Measurements from ENCODE around the gene PRPF38B. TPM values are rescaled to one million over a fixed set of nuclear protein-coding genes. Genes with fewer than 3 reads are reported as not detected.
"Not testable (repeated sequence)": the region's sequence is repeated elsewhere in the genome, so short reads cannot be mapped to it uniquely, and the experiment has no call there.

Gene PRPF38B
- polyA plus RNA-seq, 1 of the 3 experiments (the other 2 are of a cell fraction), result 17.5 TPM

DNA sequence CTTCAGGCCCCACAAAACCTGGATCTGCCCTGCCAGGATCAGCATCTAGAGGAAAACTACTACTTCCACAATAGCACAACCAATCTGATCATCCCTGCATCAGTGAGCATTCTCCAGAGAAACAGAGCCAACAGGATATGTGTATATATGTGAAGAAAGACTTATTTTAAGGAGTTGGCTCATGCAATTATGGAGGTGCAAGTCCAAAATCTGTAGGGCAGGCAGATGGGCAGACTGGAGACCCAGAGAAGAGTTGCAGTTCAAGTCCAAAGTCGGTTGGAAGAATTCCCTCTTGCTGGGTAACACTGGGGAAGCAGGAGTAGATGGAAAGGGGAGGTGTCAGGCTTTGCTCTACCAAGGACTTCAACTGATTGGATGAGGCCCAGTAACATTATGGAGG lies 26.3 kb upstream of the PRPF38B start:
- Histone ChIP-seq H3K9me2 (no peaks in the 10 kb centered on the region), H3K36me3 (replicated peaks in 1 of 2; ENCODE audit: control insufficient read depth in 1 of 2, insufficient read depth in 2 of 2, low read length in 1 of 2) (no peaks in the 10 kb centered on the region), H4K20me1 (ENCODE audit: insufficient read depth) (no peaks in the 10 kb centered on the region), H3F3A (replicated peaks; ENCODE audit: insufficient read depth) (no peaks in the 10 kb centered on the region), H3K9ac (no peak overlapping the region), H3K27me3 (ENCODE audit: insufficient read depth) (no peaks in the 10 kb centered on the region), H3K4me1 (ENCODE audit: control insufficient read depth in 1 of 2, insufficient read depth in 2 of 2, low read depth in 1 of 2, low read length in 1 of 2) (no peaks in the 10 kb centered on the region; a peak in 1 of 4 replicates), H3K9me3 (no peaks in the 10 kb centered on the region), H3K79me2 (ENCODE audit: insufficient read depth) (no peaks in the 10 kb centered on the region), H2AFZ (ENCODE audit: low read depth) (no peak overlapping the region), H3K4me2 (no peak overlapping the region), H3K4me3 (ENCODE audit: low read depth in 2 of 2, low read length in 1 of 2) (no peak overlapping the region), H3K27ac (ENCODE audit: low read depth in 2 of 2, low read length in 1 of 2) (no peak overlapping the region)
- ChIA-PET CTCF (interaction anchor here (1.2 kb wide), 1 partner anchor 10 kb away, joined by 3 read pairs; no protein-coding TSS in a partner anchor), POLR2A (no interaction called here)
- no peak for DNase-seq
- 18% methylated on average over 1 of the region's 1 CpG for WGBS (ENCODE audit: low lambda C conversion rate)
- TF ChIP-seq SMC3 (IDR thresholded peaks at IDR 0.05; ENCODE audit: low read depth, low read length), result no peak
- TF ChIP-seq, protein P1, sequence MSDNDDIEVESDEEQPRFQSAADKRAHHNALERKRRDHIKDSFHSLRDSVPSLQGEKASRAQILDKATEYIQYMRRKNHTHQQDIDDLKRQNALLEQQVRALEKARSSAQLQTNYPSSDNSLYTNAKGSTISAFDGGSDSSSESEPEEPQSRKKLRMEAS (IDR thresholded peaks at IDR 0.05; ENCODE audit: low read depth), result no peak
- TF ChIP-seq EZH2phosphoT487 (IDR thresholded peaks at IDR 0.05; ENCODE audit: borderline replicate concordance, low read depth), result no peak
- no peak for TF ChIP-seq ELF1 (IDR thresholded peaks at IDR 0.05)

DNA sequence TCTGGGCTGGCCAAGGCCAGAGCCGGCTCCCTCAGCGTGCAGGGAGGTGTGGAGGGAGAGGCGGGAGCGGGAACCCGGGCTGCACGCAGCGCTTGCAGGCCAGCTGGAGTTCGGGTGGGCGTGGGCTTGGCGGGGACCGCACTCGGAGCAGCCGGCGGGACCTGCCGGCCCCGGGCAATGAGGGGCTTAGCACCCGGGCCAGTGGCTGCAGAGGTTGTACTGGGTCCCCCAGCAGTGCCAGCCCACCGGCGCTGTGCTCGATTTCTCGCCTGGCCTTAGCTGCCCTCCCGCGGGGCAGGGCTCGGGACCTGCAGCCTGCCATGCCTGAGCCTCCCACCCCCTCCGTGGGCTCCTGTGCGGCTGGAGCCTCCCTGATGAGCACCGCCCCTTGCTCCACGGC lies 24.7 kb upstream of the PRPF38B start:
- DNase-seq; H2AFZ ChIP-seq (ENCODE audit: low read depth); H3K9me2 ChIP-seq; H3K9me3 ChIP-seq; POLR2A ChIA-PET; H3K36me3 ChIP-seq (replicated peaks in 1 of 2; ENCODE audit: control insufficient read depth in 1 of 2, insufficient read depth in 2 of 2, low read length in 1 of 2); H3K9ac ChIP-seq; H3K27me3 ChIP-seq (ENCODE audit: insufficient read depth); H3K4me3 ChIP-seq (ENCODE audit: low read depth in 2 of 2, low read length in 1 of 2); H4K20me1 ChIP-seq (ENCODE audit: insufficient read depth); CTCF ChIA-PET; H3K4me2 ChIP-seq; H3K4me1 ChIP-seq (ENCODE audit: control insufficient read depth in 1 of 2, insufficient read depth in 2 of 2, low read depth in 1 of 2, low read length in 1 of 2); H3F3A ChIP-seq (replicated peaks; ENCODE audit: insufficient read depth); H3K27ac ChIP-seq (ENCODE audit: low read depth in 2 of 2, low read length in 1 of 2); H3K79me2 ChIP-seq (ENCODE audit: insufficient read depth): not testable (repeated sequence)
- WGBS (ENCODE audit: low lambda C conversion rate), result 100% methylated on average over 1 of the region's 28 CpGs

DNA sequence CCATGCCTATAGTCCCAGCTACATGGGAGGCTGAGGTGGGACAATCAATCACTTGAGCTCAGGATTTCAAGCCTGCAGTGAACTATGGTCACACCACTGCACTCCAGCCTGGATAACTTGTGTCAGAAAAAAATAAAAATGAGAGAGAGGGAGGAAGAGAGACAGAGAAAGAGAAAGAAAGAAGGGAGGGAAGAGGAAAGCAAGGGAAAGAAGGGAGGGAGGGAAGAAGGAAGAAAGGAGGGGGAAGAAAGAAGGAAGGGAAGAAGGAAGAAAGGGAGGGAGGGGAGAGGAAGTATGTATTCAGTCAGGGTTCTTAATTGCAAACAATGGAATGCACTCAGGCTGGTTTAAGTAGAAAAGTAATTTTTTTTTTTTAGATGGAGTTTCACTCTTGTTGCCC lies 23.3 kb upstream of the PRPF38B start:
- Histone ChIP-seq H3K27ac (ENCODE audit: low read depth in 2 of 2, low read length in 1 of 2) (no peak overlapping the region), H3F3A (replicated peaks; ENCODE audit: insufficient read depth) (no peaks in the 10 kb centered on the region), H4K20me1 (ENCODE audit: insufficient read depth) (no peaks in the 10 kb centered on the region), H3K9ac (no peak overlapping the region), H3K79me2 (ENCODE audit: insufficient read depth) (no peaks in the 10 kb centered on the region), H3K4me1 (ENCODE audit: control insufficient read depth in 1 of 2, insufficient read depth in 2 of 2, low read depth in 1 of 2, low read length in 1 of 2) (no peaks in the 10 kb centered on the region; a peak in 1 of 4 replicates), H3K27me3 (ENCODE audit: insufficient read depth) (no peaks in the 10 kb centered on the region), H3K9me3 (no peaks in the 10 kb centered on the region), H3K4me2 (no peak overlapping the region), H3K36me3 (replicated peaks in 1 of 2; ENCODE audit: control insufficient read depth in 1 of 2, insufficient read depth in 2 of 2, low read length in 1 of 2) (no peaks in the 10 kb centered on the region), H3K9me2 (no peaks in the 10 kb centered on the region), H2AFZ (ENCODE audit: low read depth) (no peak overlapping the region), H3K4me3 (ENCODE audit: low read depth in 2 of 2, low read length in 1 of 2) (no peak overlapping the region)
- TF ChIP-seq FOSL2 (IDR thresholded peaks at IDR 0.05; ENCODE audit: borderline replicate concordance, low read depth) (no peak), TAF1 (IDR thresholded peaks at IDR 0.05; ENCODE audit: borderline replicate concordance, low read depth, low read length) (no peak), CHD2 (IDR thresholded peaks at IDR 0.05; ENCODE audit: low read length, partially characterized antibody) (no peak), SMC3 (IDR thresholded peaks at IDR 0.05; ENCODE audit: low read depth, low read length) (no peak), GABPA (IDR thresholded peaks at IDR 0.05; ENCODE audit: low read depth) (no peak), EP300 (IDR thresholded peaks at IDR 0.05; ENCODE audit: borderline replicate concordance in 1 of 2, low read depth in 1 of 2, low read length in 1 of 2) (no peak), MEF2A (IDR thresholded peaks at IDR 0.05; ENCODE audit: borderline replicate concordance, low read depth) (no peak), RXRA (IDR thresholded peaks at IDR 0.05; ENCODE audit: borderline replicate concordance, low read depth) (no peak), RCOR1 (IDR thresholded peaks at IDR 0.05; ENCODE audit: low read length) (no peak), FOXJ3 (CRISPR knock-in tag; IDR thresholded peaks at IDR 0.05) (no peak), MXI1 (IDR thresholded peaks at IDR 0.05; ENCODE audit: low read depth, low read length) (no peak), JUND (IDR thresholded peaks at IDR 0.05) (no peak)
- TF ChIP-seq, protein P2, sequence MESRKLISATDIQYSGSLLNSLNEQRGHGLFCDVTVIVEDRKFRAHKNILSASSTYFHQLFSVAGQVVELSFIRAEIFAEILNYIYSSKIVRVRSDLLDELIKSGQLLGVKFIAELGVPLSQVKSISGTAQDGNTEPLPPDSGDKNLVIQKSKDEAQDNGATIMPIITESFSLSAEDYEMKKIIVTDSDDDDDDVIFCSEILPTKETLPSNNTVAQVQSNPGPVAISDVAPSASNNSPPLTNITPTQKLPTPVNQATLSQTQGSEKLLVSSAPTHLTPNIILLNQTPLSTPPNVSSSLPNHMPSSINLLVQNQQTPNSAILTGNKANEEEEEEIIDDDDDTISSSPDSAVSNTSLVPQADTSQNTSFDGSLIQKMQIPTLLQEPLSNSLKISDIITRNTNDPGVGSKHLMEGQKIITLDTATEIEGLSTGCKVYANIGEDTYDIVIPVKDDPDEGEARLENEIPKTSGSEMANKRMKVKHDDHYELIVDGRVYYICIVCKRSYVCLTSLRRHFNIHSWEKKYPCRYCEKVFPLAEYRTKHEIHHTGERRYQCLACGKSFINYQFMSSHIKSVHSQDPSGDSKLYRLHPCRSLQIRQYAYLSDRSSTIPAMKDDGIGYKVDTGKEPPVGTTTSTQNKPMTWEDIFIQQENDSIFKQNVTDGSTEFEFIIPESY (IDR thresholded peaks at IDR 0.05; ENCODE audit: borderline replicate concordance, low read depth), result no peak
- TF ChIP-seq, protein P3, sequence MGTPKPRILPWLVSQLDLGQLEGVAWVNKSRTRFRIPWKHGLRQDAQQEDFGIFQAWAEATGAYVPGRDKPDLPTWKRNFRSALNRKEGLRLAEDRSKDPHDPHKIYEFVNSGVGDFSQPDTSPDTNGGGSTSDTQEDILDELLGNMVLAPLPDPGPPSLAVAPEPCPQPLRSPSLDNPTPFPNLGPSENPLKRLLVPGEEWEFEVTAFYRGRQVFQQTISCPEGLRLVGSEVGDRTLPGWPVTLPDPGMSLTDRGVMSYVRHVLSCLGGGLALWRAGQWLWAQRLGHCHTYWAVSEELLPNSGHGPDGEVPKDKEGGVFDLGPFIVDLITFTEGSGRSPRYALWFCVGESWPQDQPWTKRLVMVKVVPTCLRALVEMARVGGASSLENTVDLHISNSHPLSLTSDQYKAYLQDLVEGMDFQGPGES (IDR thresholded peaks at IDR 0.05; ENCODE audit: low read depth, low read length), result no peak
- TF ChIP-seq, protein P4, sequence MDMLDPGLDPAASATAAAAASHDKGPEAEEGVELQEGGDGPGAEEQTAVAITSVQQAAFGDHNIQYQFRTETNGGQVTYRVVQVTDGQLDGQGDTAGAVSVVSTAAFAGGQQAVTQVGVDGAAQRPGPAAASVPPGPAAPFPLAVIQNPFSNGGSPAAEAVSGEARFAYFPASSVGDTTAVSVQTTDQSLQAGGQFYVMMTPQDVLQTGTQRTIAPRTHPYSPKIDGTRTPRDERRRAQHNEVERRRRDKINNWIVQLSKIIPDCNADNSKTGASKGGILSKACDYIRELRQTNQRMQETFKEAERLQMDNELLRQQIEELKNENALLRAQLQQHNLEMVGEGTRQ (IDR thresholded peaks at IDR 0.05; ENCODE audit: borderline replicate concordance, low read depth, low read length), result no peak
- ChIA-PET POLR2A (no interaction called here), CTCF (no interaction called here)
- no peak for DNase-seq
